Karpas-422 (cell line): ENCODE results near the gene COLEC12. TPM values are rescaled to one million over a fixed set of nuclear protein-coding genes. Genes with fewer than 3 reads are reported as not detected.

ENCODE experiments used
- DNase-seq: peaks from one replicate; pipeline ENCODE4 v3.0.0-alpha.2; 2015
- H2AFZ ChIP-seq: fragments of 200-600 bp; sonication (generic); 2 replicates; pipeline ENCODE4 v1.6.1; 2014; ENCODE audit warnings: antibody characterized with exemption, low read length, mixed read lengths
- H3K27ac ChIP-seq: fragments of 200-600 bp; sonication (generic); 2 replicates; pipeline ENCODE4 v1.5.1; 2014; ENCODE audit warnings: mild to moderate bottlenecking, low read length, moderate library complexity
- H3K27me3 ChIP-seq: fragments of 200-600 bp; sonication (generic); 2 replicates; pipeline ENCODE4 v1.6.1; 2014; ENCODE audit warnings: low read length, mixed read lengths
- H3K36me3 ChIP-seq: fragments of 200-600 bp; sonication (generic); 2 replicates; pipeline ENCODE4 v1.6.1; 2014; ENCODE audit warnings: low read length, mixed read lengths; ENCODE audit not compliant: insufficient read depth
- H3K4me1 ChIP-seq: fragments of 200-600 bp; sonication (generic); 2 replicates; pipeline ENCODE4 v1.6.1; 2014; ENCODE audit warnings: mild to moderate bottlenecking, low read length, mixed read lengths
- H3K4me2 ChIP-seq: fragments of 200-600 bp; sonication (generic); 2 replicates; pipeline ENCODE4 v1.6.1; 2014; ENCODE audit warnings: low read length, low read depth, mild to moderate bottlenecking; ENCODE audit not compliant: poor library complexity, severe bottlenecking
- H3K4me3 ChIP-seq: fragments of 200-600 bp; sonication (generic); 2 replicates; pipeline ENCODE4 v1.5.1; 2014; ENCODE audit warnings: mild to moderate bottlenecking, antibody characterized with exemption, low read length, mixed read lengths
- H3K79me2 ChIP-seq: fragments of 200-600 bp; sonication (generic); 2 replicates; pipeline ENCODE4 v1.6.1; 2014; ENCODE audit warnings: mild to moderate bottlenecking, low read length, mixed read lengths
- H3K9ac ChIP-seq: fragments of 200-600 bp; sonication (generic); 2 replicates; pipeline ENCODE4 v1.6.0; 2014; ENCODE audit warnings: low read length
- H3K9me2 ChIP-seq: fragments of 200-600 bp; sonication (generic), shearing (Covaris generic); replicated peaks from 2 replicates; pipeline ENCODE4 v1.6.0; 2014; ENCODE audit warnings: mild to moderate bottlenecking, low read length, moderate library complexity; ENCODE audit not compliant: insufficient read depth
- H3K9me3 ChIP-seq: fragments of 300-700, 200-600 bp; sonication (generic); 2 replicates; pipeline ENCODE4 v1.6.1; 2014; ENCODE audit warnings: low read length, mixed read lengths
- H4K20me1 ChIP-seq: fragments of 200-600 bp; sonication (generic); 2 replicates; pipeline ENCODE4 v1.6.1; 2014; ENCODE audit warnings: mild to moderate bottlenecking, antibody characterized with exemption, low read length, low read depth; ENCODE audit not compliant: insufficient read depth
- total RNA-seq: library from RNA; depleted of rRNA; stranded (reverse); fragments of >200 nt; shearing (Covaris generic); gene quantifications from 2 replicates; pipeline ENCODE4 v1.2.3, GENCODE V29; 2014; ENCODE audit warnings: low replicate concordance

The COLEC12 gene
- total RNA-seq, 1 experiment from 2014 or later, result not detected

DNA sequence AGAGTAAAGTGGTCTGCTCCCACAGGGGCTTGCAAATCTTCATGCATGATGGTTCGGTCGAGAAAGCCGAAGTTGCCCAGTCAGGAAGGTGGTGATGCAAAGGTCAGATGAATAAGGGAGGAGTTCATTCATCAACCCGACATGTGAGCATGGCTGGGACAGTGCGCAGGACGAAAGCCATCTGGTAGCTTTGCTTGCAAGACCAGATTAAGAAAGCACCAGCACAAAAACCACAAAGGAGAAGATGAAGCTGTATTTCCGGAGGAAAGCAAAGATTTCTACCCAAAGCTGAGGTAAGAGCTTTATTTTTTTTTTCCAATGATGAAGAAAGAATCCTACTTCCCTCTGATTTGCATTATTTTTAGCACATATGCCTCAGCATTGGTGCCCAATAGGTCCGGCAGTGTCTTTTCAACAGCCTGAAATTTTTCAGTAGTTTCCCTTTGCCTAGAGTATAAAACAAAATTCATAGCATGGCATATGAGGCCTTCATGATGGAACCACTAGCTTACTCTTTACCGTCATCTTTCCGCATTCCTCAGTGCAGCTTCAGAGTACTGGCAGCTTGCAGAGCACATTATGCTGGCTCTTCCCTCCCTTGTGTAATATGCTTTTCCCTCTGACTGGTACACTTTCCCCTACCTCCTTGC, 120.7 kb downstream of the COLEC12 start:
- no peak for DNase-seq
- H3K4me1 ChIP-seq, result no peaks in the 10 kb centered on the region
- no peak overlapping the region for H3K9ac ChIP-seq
- H3K36me3 ChIP-seq, result no peaks in the 10 kb centered on the region
- no peaks in the 10 kb centered on the region for H3K27me3 ChIP-seq
- no peak overlapping the region for H3K27ac ChIP-seq
- no peak overlapping the region for H3K4me2 ChIP-seq
- no peak overlapping the region for H3K4me3 ChIP-seq
- no peaks in the 10 kb centered on the region for H3K9me3 ChIP-seq
- no peak overlapping the region for H2AFZ ChIP-seq
- H3K9me2 ChIP-seq, result no peaks in the 10 kb centered on the region
- no peaks in the 10 kb centered on the region for H3K79me2 ChIP-seq
- no peaks in the 10 kb centered on the region for H4K20me1 ChIP-seq

DNA sequence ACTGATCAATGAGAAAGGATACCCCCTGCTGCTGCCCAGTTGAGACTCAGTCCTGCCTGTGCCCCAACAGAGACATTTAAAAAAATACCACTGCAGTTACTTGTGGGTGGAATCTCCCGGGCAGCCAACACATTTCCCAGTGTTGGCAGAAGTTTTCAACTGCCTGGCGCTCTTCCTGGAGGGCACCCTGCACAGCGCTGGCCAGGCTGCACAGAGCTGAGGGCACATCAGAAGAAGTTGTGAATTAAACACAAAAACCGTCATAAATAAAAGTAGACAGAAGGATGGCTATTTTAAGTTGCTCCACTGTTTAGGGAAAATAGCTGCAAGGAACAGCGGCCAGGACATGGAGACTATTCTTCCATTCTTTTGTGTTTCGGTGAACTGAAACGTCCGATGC, 122.4 kb downstream of the COLEC12 start:
- Histone ChIP-seq H3K79me2 (no peaks in the 10 kb centered on the region), H3K27ac (no peak overlapping the region), H3K4me1 (no peaks in the 10 kb centered on the region), H3K27me3 (no peaks in the 10 kb centered on the region), H3K9me2 (no peaks in the 10 kb centered on the region), H3K4me3 (no peak overlapping the region), H3K4me2 (no peak overlapping the region), H2AFZ (no peak overlapping the region), H3K9ac (no peak overlapping the region), H4K20me1 (no peaks in the 10 kb centered on the region), H3K36me3 (no peaks in the 10 kb centered on the region), H3K9me3 (no peaks in the 10 kb centered on the region)
- no peak for DNase-seq

- no peak overlapping the region for H3K4me3 ChIP-seq
- H3K4me1 ChIP-seq, result no peaks in the 10 kb centered on the region
- H4K20me1 ChIP-seq, result no peaks in the 10 kb centered on the region
- no peaks in the 10 kb centered on the region for H3K9me2 ChIP-seq
- DNase-seq, result no peak
- no peak overlapping the region for H2AFZ ChIP-seq
- no peaks in the 10 kb centered on the region for H3K9me3 ChIP-seq
- H3K27me3 ChIP-seq, result no peaks in the 10 kb centered on the region
- no peak overlapping the region for H3K9ac ChIP-seq
- no peaks in the 10 kb centered on the region for H3K79me2 ChIP-seq
- H3K36me3 ChIP-seq, result no peaks in the 10 kb centered on the region
- no peak overlapping the region for H3K4me2 ChIP-seq
- H3K27ac ChIP-seq, result no peak overlapping the region
Observed at GRCh38 chr18:377088-377487, 123.4 kb downstream of the COLEC12 start.

GRCh38 chr18:376311-376710, 124.2 kb downstream of the COLEC12 start:
- no peaks in the 10 kb centered on the region for H3K79me2 ChIP-seq
- no peaks in the 10 kb centered on the region for H3K27me3 ChIP-seq
- H3K4me2 ChIP-seq, result no peak overlapping the region

GRCh38 chr18:374721-375168, 125.8 kb downstream of the COLEC12 start:
- no peaks in the 10 kb centered on the region for H3K36me3 ChIP-seq
- no peak for DNase-seq
- H3K4me2 ChIP-seq, result no peak overlapping the region
- no peak overlapping the region for H2AFZ ChIP-seq
- no peaks in the 10 kb centered on the region for H3K9me3 ChIP-seq
- no peaks in the 10 kb centered on the region for H3K79me2 ChIP-seq
- no peak overlapping the region for H3K4me3 ChIP-seq
- no peak overlapping the region for H3K27ac ChIP-seq
- no peaks in the 10 kb centered on the region for H3K27me3 ChIP-seq
- H3K9me2 ChIP-seq, result no peaks in the 10 kb centered on the region
- no peaks in the 10 kb centered on the region for H3K4me1 ChIP-seq
- H4K20me1 ChIP-seq, result no peaks in the 10 kb centered on the region
- no peak overlapping the region for H3K9ac ChIP-seq

More at GRCh38 chr18:376311-376710, 124.2 kb downstream of the COLEC12 start:
- DNase-seq, result no peak
- Histone ChIP-seq H4K20me1 (no peaks in the 10 kb centered on the region), H3K4me3 (no peak overlapping the region), H2AFZ (no peak overlapping the region), H3K36me3 (no peaks in the 10 kb centered on the region), H3K27ac (no peak overlapping the region), H3K9ac (no peak overlapping the region), H3K4me1 (no peaks in the 10 kb centered on the region), H3K9me2 (no peaks in the 10 kb centered on the region), H3K9me3 (no peaks in the 10 kb centered on the region)

DNA sequence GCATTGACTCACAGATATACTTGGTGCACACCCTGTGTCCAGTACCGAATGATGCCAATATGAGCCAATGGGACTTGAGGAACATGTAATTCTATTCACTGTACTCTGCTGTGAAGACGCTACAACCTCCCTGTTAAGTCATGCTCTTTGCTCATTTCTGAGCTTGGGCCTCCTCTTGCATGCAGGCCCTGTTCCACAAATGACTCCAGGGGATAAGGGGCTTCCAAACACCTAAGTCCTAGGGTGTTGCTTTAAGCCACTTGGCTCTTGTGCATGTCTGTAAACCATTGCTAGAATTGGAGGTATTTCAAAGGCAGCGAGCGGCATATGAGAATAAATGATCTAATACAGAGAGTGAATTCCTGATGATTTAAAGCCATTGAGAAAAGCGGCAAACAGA, 126.7 kb downstream of the COLEC12 start:
- Histone ChIP-seq H3K36me3 (no peaks in the 10 kb centered on the region), H3K9me2 (no peaks in the 10 kb centered on the region), H3K4me1 (no peaks in the 10 kb centered on the region), H3K4me2 (no peak overlapping the region), H3K9ac (no peak overlapping the region), H3K79me2 (no peaks in the 10 kb centered on the region), H3K27ac (no peak overlapping the region), H3K9me3 (no peaks in the 10 kb centered on the region), H4K20me1 (no peaks in the 10 kb centered on the region), H3K27me3 (no peaks in the 10 kb centered on the region), H3K4me3 (no peak overlapping the region), H2AFZ (no peak overlapping the region)
- no peak for DNase-seq

DNA sequence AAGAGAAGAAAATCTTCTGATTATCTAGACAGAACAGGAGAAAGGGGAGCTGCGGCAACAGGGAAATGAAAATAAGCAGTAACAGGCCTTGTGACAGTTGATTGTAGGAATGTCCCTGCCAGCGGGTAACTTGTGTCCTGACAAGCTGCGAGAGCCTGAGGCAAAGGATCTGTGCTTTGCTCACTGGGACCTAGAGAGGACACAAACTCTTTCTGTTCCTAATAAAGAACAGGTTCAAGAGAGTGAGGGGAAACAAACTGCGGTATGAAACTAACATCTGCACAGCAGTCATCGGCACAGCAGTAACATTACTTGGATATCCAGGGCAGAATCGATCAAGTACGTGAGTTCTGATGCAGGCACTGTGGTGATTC, 128.9 kb downstream of the COLEC12 start:
- H3K4me3 ChIP-seq, result no peak overlapping the region
- H3K79me2 ChIP-seq, result no peaks in the 10 kb centered on the region
- no peaks in the 10 kb centered on the region for H3K4me1 ChIP-seq
- no peak overlapping the region for H2AFZ ChIP-seq
- no peaks in the 10 kb centered on the region for H3K36me3 ChIP-seq
- DNase-seq, result no peak
- no peak overlapping the region for H3K9ac ChIP-seq
- no peaks in the 10 kb centered on the region for H3K9me3 ChIP-seq
- no peaks in the 10 kb centered on the region for H3K9me2 ChIP-seq
- no peaks in the 10 kb centered on the region for H3K27me3 ChIP-seq
- no peak overlapping the region for H3K4me2 ChIP-seq
- H4K20me1 ChIP-seq, result no peaks in the 10 kb centered on the region
- H3K27ac ChIP-seq, result no peak overlapping the region

GRCh38 chr18:370751-371608, 129.5 kb downstream of the COLEC12 start:
- H4K20me1 ChIP-seq, result no peaks in the 10 kb centered on the region
- H3K9me2 ChIP-seq, result no peaks in the 10 kb centered on the region
- no peak overlapping the region for H3K27ac ChIP-seq
- H3K4me3 ChIP-seq, result no peak overlapping the region
- H3K36me3 ChIP-seq, result no peaks in the 10 kb centered on the region
- no peak overlapping the region for H2AFZ ChIP-seq
- H3K27me3 ChIP-seq, result no peaks in the 10 kb centered on the region
- H3K9ac ChIP-seq, result no peak overlapping the region
- no peaks in the 10 kb centered on the region for H3K4me1 ChIP-seq
- H3K9me3 ChIP-seq, result no peaks in the 10 kb centered on the region
- no peak overlapping the region for H3K4me2 ChIP-seq
- no peak for DNase-seq
- H3K79me2 ChIP-seq, result no peaks in the 10 kb centered on the region
